HCT116 (cell line): Measurements from ENCODE around the gene NOX3. TPM values are rescaled to one million over a fixed set of nuclear protein-coding genes. Genes with fewer than 3 reads are reported as not detected.

Experiments used
- ATAC-seq: fragments of 200-7000 bp; cut with Tn5 transposase; 2 replicates; pipeline ENCODE4 v1.9.1; 2020; ENCODE audit warnings: mild to moderate bottlenecking, moderate library complexity
- BruUV-seq: library from RNA; stranded (reverse); fragments of 400-500 nt; replicated peaks from 2 replicates; lab custom pipeline; 2021; lab: Mats Ljungman, UMichigan
- CTCF ChIA-PET: fragments of 300-600 bp; sonication (Branson Sonifier 250); formaldehyde crosslinking; loops from one replicate; lab custom pipeline; 2021; ENCODE audit warnings: antibody characterized with exemption; lab: Charles Lee
- POLR2A ChIA-PET: fragments of 300-600, 350-600 bp; sonication (Branson Sonifier 250); formaldehyde crosslinking; loops from one replicate; lab custom pipeline; 2021; ENCODE audit warnings: antibody characterized with exemption; lab: Charles Lee
- RAD21 ChIA-PET, 2 experiments: fragments of 300-600 bp; sonication (Branson Sonifier 250); formaldehyde crosslinking; loops; one replicate each; lab custom pipeline; 2023; ENCODE audit warnings: low total read pairs in 2 of 2; ENCODE audit not compliant: uncharacterized antibody in 2 of 2, unreplicated experiment in 2 of 2, low non-redundant PET in 1 of 2; lab: Charles Lee
- DNase-seq: peaks from one replicate; pipeline ENCODE4 v3.0.0-alpha.2; 2010; ENCODE audit warnings: low read depth, low spot score
- H2AFZ ChIP-seq: fragments of 200-600 bp; shearing (Covaris generic), sonication (generic); 2 replicates; pipeline ENCODE4 v1.6.1; 2017; ENCODE audit warnings: low read depth, mixed run types, mixed read lengths, antibody characterized with exemption, low read length; ENCODE audit not compliant: poor library complexity, severe bottlenecking
- H3K27ac ChIP-seq: 2 replicates; pipeline ENCODE4 v1.5.1; 2012; ENCODE audit warnings: low read depth, low read length
- H3K27me3 ChIP-seq: fragments of 200-600 bp; sonication (generic); 2 replicates; pipeline ENCODE4 v1.6.1; 2016; ENCODE audit warnings: mixed run types, low read length, mixed read lengths; ENCODE audit not compliant: insufficient read depth
- H3K36me3 ChIP-seq, 2 experiments: fragments of 200-500 bp in 1 of 2; fragments of 200-600 bp in 1 of 2; sonication (Bioruptor generic) in 1 of 2; sonication (generic) in 1 of 2; 2 replicates each; pipeline versions ENCODE4 v1.5.1 to v1.6.1; 2014 to 2016; ENCODE audit warnings: low read length in 2 of 2, inconsistent platforms in 1 of 2, mixed read lengths in 1 of 2, mixed run types in 1 of 2; ENCODE audit not compliant: insufficient read depth in 2 of 2, control insufficient read depth in 1 of 2
- H3K4me1 ChIP-seq, 2 experiments: fragments of 200-600 bp in 1 of 2; sonication (generic) in 1 of 2; 2 replicates each; pipeline versions ENCODE4 v1.5.1 to v1.6.1; 2012 to 2017; ENCODE audit warnings: low read length in 2 of 2, inconsistent platforms in 1 of 2, mild to moderate bottlenecking in 1 of 2, mixed read lengths in 1 of 2, mixed run types in 1 of 2, moderate library complexity in 1 of 2; ENCODE audit not compliant: insufficient read depth in 2 of 2, control insufficient read depth in 1 of 2
- H3K4me2 ChIP-seq: fragments of 200-600 bp; sonication (generic); 2 replicates; pipeline ENCODE4 v1.6.1; 2017; ENCODE audit warnings: mixed run types, low read length, mixed read lengths
- H3K4me3 ChIP-seq, 2 experiments: fragments of 200-600 bp in 1 of 2; sonication (generic) in 1 of 2; replicated peaks in 1 of 2; 2 replicates each; pipeline ENCODE4 v1.5.1; 2011 to 2016; ENCODE audit warnings: low read length in 2 of 2, control low read depth in 1 of 2, low read depth in 1 of 2, mild to moderate bottlenecking in 1 of 2, mixed read lengths in 1 of 2, mixed run types in 1 of 2
- H3K79me2 ChIP-seq: fragments of 200-600 bp; sonication (generic); 2 replicates; pipeline ENCODE4 v1.6.1; 2017; ENCODE audit warnings: mild to moderate bottlenecking, mixed run types, low read length, moderate library complexity, mixed read lengths; ENCODE audit not compliant: insufficient read depth
- H3K9ac ChIP-seq: fragments of 200-600 bp; sonication (generic); 2 replicates; pipeline ENCODE4 v1.6.1; 2016; ENCODE audit warnings: low read length, mixed read lengths
- H3K9me2 ChIP-seq: fragments of 200-600 bp; sonication (generic), shearing (Covaris generic); 2 replicates; pipeline ENCODE4 v1.6.1; 2017; ENCODE audit warnings: mixed run types, mild to moderate bottlenecking, moderate library complexity; ENCODE audit not compliant: insufficient read depth
- H3K9me3 ChIP-seq, 2 experiments: fragments of 200-500 bp in 1 of 2; fragments of 200-600 bp in 1 of 2; sonication (Bioruptor generic) in 1 of 2; sonication (generic) in 1 of 2; 2 replicates each; pipeline ENCODE4 v1.6.1; 2014 to 2017; ENCODE audit warnings: low read length in 2 of 2, mixed read lengths in 2 of 2, inconsistent platforms in 1 of 2, low read depth in 1 of 2, mild to moderate bottlenecking in 1 of 2, mixed run types in 1 of 2, moderate library complexity in 1 of 2; ENCODE audit not compliant: control insufficient read depth in 1 of 2, insufficient read depth in 1 of 2
- H4K20me1 ChIP-seq: fragments of 200-600 bp; sonication (generic), shearing (Covaris generic); 2 replicates; pipeline ENCODE4 v1.6.1; 2017; ENCODE audit warnings: mixed run types, mild to moderate bottlenecking, moderate library complexity; ENCODE audit not compliant: insufficient read depth
- CBX3 ChIP-seq: IDR thresholded peaks from 2 replicates; pipeline ENCODE4 v1.6.1; 2012; ENCODE audit warnings: low read depth
- CEBPB ChIP-seq: IDR thresholded peaks from 2 replicates; pipeline ENCODE4 v1.6.1; 2012; ENCODE audit warnings: low read depth
- CTCF ChIP-seq, 3 experiments: fragments of 200-600 bp in 1 of 3; sonication (generic) in 1 of 3; IDR thresholded peaks in 2 of 3; conservative IDR thresholded peaks in 1 of 3; 2 replicates each; pipeline ENCODE4 v1.5.1; 2012 to 2017; ENCODE audit warnings: low read depth in 2 of 3, low read length in 2 of 3, antibody characterized with exemption in 1 of 3, borderline replicate concordance in 1 of 3, control low read depth in 1 of 3, mild to moderate bottlenecking in 1 of 3, mixed read lengths in 1 of 3, mixed run types in 1 of 3, moderate library complexity in 1 of 3; ENCODE audit not compliant: insufficient read depth in 1 of 3
- EZH2 ChIP-seq: fragments of 200-600 bp; sonication (generic); IDR thresholded peaks from 2 replicates; pipeline ENCODE4 v1.6.1; 2017; ENCODE audit warnings: antibody characterized with exemption, mixed run types
- FOSL1 ChIP-seq: IDR thresholded peaks from 2 replicates; pipeline ENCODE4 v1.6.1; 2012; ENCODE audit warnings: low read depth
- JUND ChIP-seq: IDR thresholded peaks from 2 replicates; pipeline ENCODE4 v1.6.1; 2012
- REST ChIP-seq: IDR thresholded peaks from 2 replicates; pipeline ENCODE4 v1.6.1; 2012; ENCODE audit warnings: low read depth
- TCF7L2 ChIP-seq: IDR thresholded peaks from 2 replicates; pipeline ENCODE4 v1.7.0; 2011; ENCODE audit warnings: borderline replicate concordance, inconsistent platforms; ENCODE audit not compliant: insufficient read depth, insufficient read length; ENCODE audit errors: extremely low read depth
- intact Hi-C: fragments of 100-400 bp; cut with micrococcal nuclease; formaldehyde crosslinking; loops from 2 replicates; pipeline ENCODE4 v1.10.0; 2022
- total RNA-seq: library from RNA; stranded (reverse); gene quantifications from one replicate; pipeline ENCODE4 v1.2.1, GENCODE V29; 2021; ENCODE audit not compliant: unreplicated experiment
- TF ChIP-seq, protein P1 (sequence below): IDR thresholded peaks from 2 replicates; pipeline ENCODE4 v1.6.1; 2012
- TF ChIP-seq, protein P2 (sequence below): IDR thresholded peaks from 2 replicates; pipeline ENCODE4 v1.6.1; 2012

Gene NOX3
- total RNA-seq, 1 experiment from 2014 or later: not detected

DNA sequence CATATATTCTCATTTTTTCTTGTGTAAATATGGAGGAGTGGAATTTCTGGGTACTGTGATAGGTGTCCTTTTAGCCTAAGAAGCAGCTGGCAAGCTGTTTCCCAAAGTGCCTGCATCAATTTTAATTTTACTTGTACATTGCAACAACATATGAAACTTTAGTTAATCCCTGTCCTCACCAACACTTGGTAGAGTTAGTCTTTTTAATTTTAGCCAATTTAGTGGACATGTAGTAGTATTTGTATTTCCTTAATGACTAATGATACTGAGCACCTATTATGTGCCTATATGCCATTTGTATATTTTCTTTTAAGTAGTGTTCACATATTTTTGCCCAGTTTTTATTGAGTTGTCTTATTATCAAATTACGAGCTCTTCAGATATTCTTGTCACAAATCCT lies 46.8 kb upstream of the NOX3 start:
- ChIA-PET POLR2A (no interaction called here), RAD21 (no interaction called here), CTCF (no interaction called here)
- H3K9me3 ChIP-seq: no peaks in the 10 kb centered on the region
- H2AFZ ChIP-seq: no peak overlapping the region
- no peak overlapping the region for H3K4me2 ChIP-seq
- H4K20me1 ChIP-seq: no peaks in the 10 kb centered on the region
- no peak overlapping the region for H3K4me3 ChIP-seq
- H3K36me3 ChIP-seq: no peaks in the 10 kb centered on the region
- no peaks in the 10 kb centered on the region for H3K27me3 ChIP-seq
- DNase-seq (no peak), ATAC-seq (no peak)
- no peaks in the 10 kb centered on the region for H3K79me2 ChIP-seq
- no peak overlapping the region for H3K9ac ChIP-seq
- TF ChIP-seq CBX3 (no peak), REST (no peak)
- intact Hi-C loops: no loop called here
- no peaks in the 10 kb centered on the region for H3K4me1 ChIP-seq
- no peaks in the 10 kb centered on the region for H3K9me2 ChIP-seq
- BruUV-seq: no TSS peak
- H3K27ac ChIP-seq: no peak overlapping the region

DNA sequence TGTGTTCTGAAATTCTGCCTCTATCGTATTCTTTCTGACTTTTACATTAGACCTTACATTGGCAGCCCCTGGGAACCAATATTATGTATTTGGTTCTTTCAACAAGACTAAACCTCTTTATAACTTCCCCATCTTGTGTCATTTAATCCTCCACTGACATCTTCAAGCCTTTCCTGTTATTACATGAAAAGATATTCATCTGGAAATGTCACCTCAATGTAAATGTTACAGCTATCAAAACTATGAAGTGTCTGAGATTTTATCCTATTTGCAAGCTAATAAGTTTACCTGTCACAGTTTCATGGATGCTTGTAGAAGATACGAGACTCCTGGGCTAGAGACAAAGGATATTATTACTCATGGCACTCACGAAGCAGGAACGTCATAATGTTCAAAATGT lies 43.9 kb upstream of the NOX3 start:
- CTCF ChIA-PET: no interaction called here
- ATAC-seq (no peak), DNase-seq (no peak)
- H3K9me3 ChIP-seq: no peaks in the 10 kb centered on the region
- no peak overlapping the region for H2AFZ ChIP-seq
- no peak overlapping the region for H3K4me3 ChIP-seq
- intact Hi-C loops: no loop called here
- no peaks in the 10 kb centered on the region for H3K36me3 ChIP-seq
- H3K27me3 ChIP-seq: no peaks in the 10 kb centered on the region
- no peaks in the 10 kb centered on the region for H3K9me2 ChIP-seq
- no peak overlapping the region for H3K4me2 ChIP-seq
- no peaks in the 10 kb centered on the region for H4K20me1 ChIP-seq
- H3K27ac ChIP-seq: no peak overlapping the region
- no peaks in the 10 kb centered on the region for H3K79me2 ChIP-seq
- POLR2A ChIA-PET: no interaction called here
- H3K4me1 ChIP-seq: no peaks in the 10 kb centered on the region
- no TSS peak for BruUV-seq
- no peak overlapping the region for H3K9ac ChIP-seq
- RAD21 ChIA-PET: no interaction called here
- TF ChIP-seq, protein P1, sequence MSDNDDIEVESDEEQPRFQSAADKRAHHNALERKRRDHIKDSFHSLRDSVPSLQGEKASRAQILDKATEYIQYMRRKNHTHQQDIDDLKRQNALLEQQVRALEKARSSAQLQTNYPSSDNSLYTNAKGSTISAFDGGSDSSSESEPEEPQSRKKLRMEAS: no peak
- TF ChIP-seq, protein P2, sequence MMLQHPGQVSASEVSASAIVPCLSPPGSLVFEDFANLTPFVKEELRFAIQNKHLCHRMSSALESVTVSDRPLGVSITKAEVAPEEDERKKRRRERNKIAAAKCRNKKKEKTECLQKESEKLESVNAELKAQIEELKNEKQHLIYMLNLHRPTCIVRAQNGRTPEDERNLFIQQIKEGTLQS: no peak
- TF ChIP-seq CEBPB (no peak), TCF7L2 (no peak), REST (no peak), CTCF (IDR thresholded peaks at IDR 0.05 in 2 of 3, conservative IDR thresholded peaks at IDR 0.05 in 1 of 3; ENCODE audit: borderline replicate concordance in 1 of 3, insufficient read depth in 1 of 3, low read depth in 2 of 3, low read length in 2 of 3) (no peak), JUND (no peak), EZH2 (no peak), FOSL1 (no peak)
